ENCODE results near the gene ZNF20. TPM values are rescaled to one million over a fixed set of nuclear protein-coding genes. Genes with fewer than 3 reads are reported as not detected.

ZNF20 gene
- total RNA-seq (2021; fragmentation: NEBNext Ultra II Directional; extraction: Animal tissue kit (Norgen Biotek cat#: 25700)) = 1 to 10 TPM; 3.3 to 6.3 (median 4.3) TPM
- long read RNA-seq, transcript ZNF20-201 (4 exons, 3,061 nt) = major isoform, 5 of 8 reads
- long read RNA-seq, partial matches to known transcripts = 0 of 8 reads
- long read RNA-seq, other reads (novel, unspliced or antisense) = 0 of 8 reads

DNA sequence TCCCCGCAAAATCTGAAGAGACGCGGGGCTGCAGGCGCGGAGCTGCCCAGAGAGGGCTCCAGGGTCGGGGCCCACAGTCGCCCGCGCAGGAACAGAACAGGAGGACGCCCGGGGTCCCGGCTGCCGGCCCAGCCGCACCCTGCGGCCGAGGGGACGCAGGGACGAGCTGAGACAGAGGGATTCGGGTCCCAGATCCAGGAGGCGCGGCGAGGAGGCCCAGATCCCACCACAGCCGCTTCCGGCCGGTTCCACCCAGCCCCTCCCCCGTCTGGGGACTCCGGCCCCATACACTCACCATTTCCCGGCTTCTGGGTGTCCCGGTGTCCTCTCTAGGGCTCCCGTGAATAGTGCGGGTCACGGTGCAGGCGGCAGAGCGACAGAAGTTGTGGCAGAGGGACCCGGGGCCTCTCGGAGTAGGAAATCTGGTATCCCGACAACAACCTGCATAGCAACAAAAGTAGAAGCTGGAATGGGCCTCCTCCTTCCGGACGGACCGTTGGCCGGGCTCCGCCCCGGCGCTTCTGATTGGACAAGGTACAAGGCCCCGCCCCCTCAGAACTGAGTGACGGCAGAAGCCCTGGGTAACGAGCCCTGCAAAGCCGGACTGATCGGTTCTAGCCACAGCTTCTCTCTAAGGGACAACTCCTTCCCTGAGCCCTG is at the start of gene ZNF20:
TSS of gene ZNF20 (minus strand) at position 466 of the 660 bp plus-strand sequence. CDS start at position 298, 168 bp downstream.
- TF ChIP-seq, protein P1, sequence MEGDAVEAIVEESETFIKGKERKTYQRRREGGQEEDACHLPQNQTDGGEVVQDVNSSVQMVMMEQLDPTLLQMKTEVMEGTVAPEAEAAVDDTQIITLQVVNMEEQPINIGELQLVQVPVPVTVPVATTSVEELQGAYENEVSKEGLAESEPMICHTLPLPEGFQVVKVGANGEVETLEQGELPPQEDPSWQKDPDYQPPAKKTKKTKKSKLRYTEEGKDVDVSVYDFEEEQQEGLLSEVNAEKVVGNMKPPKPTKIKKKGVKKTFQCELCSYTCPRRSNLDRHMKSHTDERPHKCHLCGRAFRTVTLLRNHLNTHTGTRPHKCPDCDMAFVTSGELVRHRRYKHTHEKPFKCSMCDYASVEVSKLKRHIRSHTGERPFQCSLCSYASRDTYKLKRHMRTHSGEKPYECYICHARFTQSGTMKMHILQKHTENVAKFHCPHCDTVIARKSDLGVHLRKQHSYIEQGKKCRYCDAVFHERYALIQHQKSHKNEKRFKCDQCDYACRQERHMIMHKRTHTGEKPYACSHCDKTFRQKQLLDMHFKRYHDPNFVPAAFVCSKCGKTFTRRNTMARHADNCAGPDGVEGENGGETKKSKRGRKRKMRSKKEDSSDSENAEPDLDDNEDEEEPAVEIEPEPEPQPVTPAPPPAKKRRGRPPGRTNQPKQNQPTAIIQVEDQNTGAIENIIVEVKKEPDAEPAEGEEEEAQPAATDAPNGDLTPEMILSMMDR (IDR thresholded peaks at IDR 0.05) = no peak
- peak within 1 kb of the TSS; percentile 98 for H3K4me3 Mint-ChIP-seq

DNA sequence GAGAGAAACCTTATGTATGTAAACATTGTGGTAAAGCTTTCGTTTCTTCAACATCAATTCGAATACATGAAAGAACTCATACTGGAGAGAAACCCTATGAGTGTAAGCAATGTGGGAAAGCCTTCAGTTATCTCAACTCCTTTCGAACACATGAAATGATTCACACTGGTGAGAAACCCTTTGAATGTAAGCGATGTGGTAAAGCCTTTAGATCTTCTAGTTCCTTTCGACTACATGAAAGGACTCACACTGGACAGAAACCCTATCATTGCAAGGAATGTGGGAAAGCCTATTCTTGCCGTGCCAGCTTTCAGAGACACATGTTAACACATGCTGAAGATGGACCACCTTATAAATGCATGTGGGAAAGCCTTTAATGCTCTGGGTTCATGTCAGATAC is 47.5 kb upstream of the ZNF20 start:
- Mint-ChIP-seq H3K9me3 (peaks cover 93% of the 10 kb centered on the region), H3K36me3 (ENCODE audit: low read depth) (peaks cover 85% of the 10 kb centered on the region)

More for the DNA sequence above, at the start of gene ZNF20:
- Mint-ChIP-seq H3K27me3 (ENCODE audit: insufficient read depth) (peaks cover 6% of the 10 kb centered on the region), H3K4me1 (ENCODE audit: low read depth) (peaks cover 36% of the 10 kb centered on the region), H3K36me3 (ENCODE audit: low read depth) (peaks cover 36% of the 10 kb centered on the region), H3K9me3 (peaks cover 20% of the 10 kb centered on the region), H3K27ac (peak within 1 kb of the TSS; percentile 99)
- DNase-seq = peak; percentile 94

DNA sequence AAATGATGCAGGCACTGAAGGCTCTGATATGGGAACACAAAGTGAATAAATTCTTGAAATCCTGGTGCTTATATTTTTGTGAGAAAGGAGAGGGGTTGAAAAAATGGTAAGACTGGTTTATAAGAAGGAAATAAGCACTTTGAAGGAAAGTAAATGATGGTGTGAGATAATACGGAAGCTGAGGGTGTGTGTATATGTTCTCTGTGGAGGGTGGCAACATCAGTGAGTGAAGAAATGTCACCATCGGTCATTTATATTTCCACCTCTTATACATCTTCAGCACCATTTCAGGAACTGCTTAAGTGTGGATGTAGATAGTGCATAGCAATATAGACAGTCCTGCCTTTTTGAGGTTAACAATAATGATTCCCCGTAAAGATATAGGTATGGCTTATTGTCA is 40.2 kb upstream of the ZNF20 start:
- TF ChIP-seq, protein P1 (IDR thresholded peaks at IDR 0.05) = no peak
- Mint-ChIP-seq H3K4me3 (no peak overlapping the region), H3K36me3 (ENCODE audit: low read depth) (peaks cover 73% of the 10 kb centered on the region), H3K4me1 (ENCODE audit: low read depth) (no peaks in the 10 kb centered on the region), H3K9me3 (peaks cover 78% of the 10 kb centered on the region), H3K27ac (no peak overlapping the region), H3K27me3 (ENCODE audit: insufficient read depth) (no peaks in the 10 kb centered on the region; the same call in 1 of the 2 replicates)
- DNase-seq = no peak

More for the DNA sequence above, 47.5 kb upstream of the ZNF20 start:
- Mint-ChIP-seq H3K27me3 (ENCODE audit: insufficient read depth) (0 out of 2 replicates have a peak, but pooled peaks cover 2% of the 10 kb centered on the region), H3K4me1 (ENCODE audit: low read depth) (no peaks in the 10 kb centered on the region), H3K4me3 (no peak overlapping the region), H3K27ac (no peak overlapping the region)
- DNase-seq = no peak
- TF ChIP-seq, protein P1 (IDR thresholded peaks at IDR 0.05) = no peak

DNA sequence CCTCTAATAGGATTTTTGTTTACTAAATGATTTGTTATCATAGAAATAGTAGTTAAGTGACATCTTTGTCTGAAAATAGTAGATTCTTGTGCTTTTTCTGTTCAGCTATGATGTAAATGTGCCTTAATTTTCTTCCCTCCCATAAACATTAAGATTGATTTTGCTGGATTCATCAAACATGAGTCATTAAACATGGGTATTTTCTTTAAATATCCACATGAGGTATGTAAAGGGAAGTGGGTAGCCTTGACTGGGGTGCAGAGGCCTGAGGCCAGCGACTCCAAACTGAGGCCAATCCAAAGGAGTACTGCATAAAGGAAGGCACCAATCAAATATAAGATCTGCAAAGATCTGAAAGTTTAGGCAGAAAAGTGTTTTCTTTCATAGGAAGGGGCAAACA is 26.5 kb upstream of the ZNF20 start:
- H3K4me1 Mint-ChIP-seq (ENCODE audit: low read depth) = peaks cover 19% of the 10 kb centered on the region
- no peak overlapping the region; the same call in 1 of the 2 replicates for H3K4me3 Mint-ChIP-seq
- no peaks in the 10 kb centered on the region; the same call in 1 of the 2 replicates for H3K27me3 Mint-ChIP-seq (ENCODE audit: insufficient read depth)
- peaks cover 40% of the 10 kb centered on the region for H3K36me3 Mint-ChIP-seq (ENCODE audit: low read depth)
- TF ChIP-seq, protein P1 (IDR thresholded peaks at IDR 0.05) = no peak
- H3K27ac Mint-ChIP-seq = peak overlapping the region; percentile 77
- H3K9me3 Mint-ChIP-seq = peaks cover 9% of the 10 kb centered on the region; the same call in 1 of the 2 replicates
- no peak for DNase-seq

DNA sequence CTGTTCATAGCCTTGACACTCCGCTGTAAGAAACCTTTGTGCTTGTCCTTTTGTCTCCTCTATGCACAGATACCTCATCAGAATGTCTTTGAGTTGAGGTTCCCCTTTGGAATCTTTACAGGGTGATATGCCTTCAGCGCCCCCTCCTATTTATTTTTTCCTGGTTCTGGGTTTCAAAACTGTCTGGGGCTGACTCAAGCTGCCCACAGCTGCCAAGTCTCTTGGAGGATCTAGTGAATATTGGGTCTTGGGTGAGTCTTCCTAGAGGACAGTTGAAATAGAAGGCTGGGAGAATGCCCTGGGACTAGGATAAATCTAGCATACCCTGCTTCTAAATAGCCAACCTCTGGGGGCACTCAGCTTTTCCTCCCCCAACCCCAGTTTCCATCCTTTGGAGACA is 23.7 kb upstream of the ZNF20 start:
- Mint-ChIP-seq H3K9me3 (peaks cover 3% of the 10 kb centered on the region; the same call in 1 of the 2 replicates), H3K27me3 (ENCODE audit: insufficient read depth) (no peaks in the 10 kb centered on the region; the same call in 1 of the 2 replicates), H3K4me3 (peak overlapping the region; percentile 95), H3K4me1 (ENCODE audit: low read depth) (peaks cover 19% of the 10 kb centered on the region), H3K27ac (peak overlapping the region; percentile 96), H3K36me3 (ENCODE audit: low read depth) (peaks cover 34% of the 10 kb centered on the region)
- DNase-seq = no peak
- TF ChIP-seq, protein P1 (IDR thresholded peaks at IDR 0.05) = no peak
